GM23338 (cell line): ENCODE measurements around the gene UPP2. TPM values are rescaled to one million over a fixed set of nuclear protein-coding genes. Genes with fewer than 3 reads are reported as not detected.

Experiments used
- ATAC-seq: fragments of 200-7000 bp; cut with Tn5 transposase; 3 replicates; pipeline ENCODE4 v1.9.1; 2020
- DNase-seq: peaks from one replicate; pipeline ENCODE4 v3.0.0-alpha.2; 2015; ENCODE audit warnings: low spot score
- H2AFZ ChIP-seq: fragments of 200-600 bp; sonication (generic); 2 replicates; pipeline ENCODE4 v1.8.0; 2016; ENCODE audit warnings: antibody characterized with exemption, mild to moderate bottlenecking, moderate library complexity
- H3F3A ChIP-seq: fragments of 200-600 bp; sonication (generic); replicated peaks from 2 replicates; pipeline ENCODE4 v1.8.0; 2017; ENCODE audit warnings: antibody characterized with exemption, mixed run types, low read depth
- H3K27ac ChIP-seq: fragments of 200-600 bp; sonication (generic); 2 replicates; pipeline ENCODE4 v1.6.1; 2016; ENCODE audit warnings: low read depth
- H3K27me3 ChIP-seq: fragments of 200-600 bp; sonication (generic); 2 replicates; pipeline ENCODE4 v1.8.0; 2016; ENCODE audit warnings: mild to moderate bottlenecking, mixed run types, moderate library complexity; ENCODE audit not compliant: insufficient read depth
- H3K36me3 ChIP-seq: fragments of 200-600 bp; sonication (generic); 2 replicates; pipeline ENCODE4 v1.8.0; 2016; ENCODE audit warnings: mild to moderate bottlenecking; ENCODE audit not compliant: insufficient read depth
- H3K4me1 ChIP-seq: fragments of 200-600 bp; sonication (generic); 2 replicates; pipeline ENCODE4 v1.8.0; 2016; ENCODE audit warnings: mild to moderate bottlenecking, moderate library complexity; ENCODE audit not compliant: insufficient read depth
- H3K4me2 ChIP-seq: fragments of 200-600 bp; sonication (generic); 2 replicates; pipeline ENCODE4 v1.7.1; 2017; ENCODE audit warnings: mixed run types
- H3K4me3 ChIP-seq: fragments of 200-600 bp; sonication (generic); 2 replicates; pipeline ENCODE4 v1.6.1; 2016; ENCODE audit warnings: mixed run types
- H3K79me2 ChIP-seq: fragments of 200-600 bp; sonication (generic); replicated peaks from 2 replicates; pipeline ENCODE4 v1.8.0; 2017; ENCODE audit warnings: mild to moderate bottlenecking; ENCODE audit not compliant: insufficient read depth
- H3K9me2 ChIP-seq: fragments of 200-600 bp; sonication (generic); 2 replicates; pipeline ENCODE4 v1.8.0; 2017; ENCODE audit not compliant: insufficient read depth
- H4K20me1 ChIP-seq: fragments of 200-600 bp; sonication (generic); replicated peaks from 2 replicates; pipeline ENCODE4 v1.8.0; 2017; ENCODE audit warnings: mild to moderate bottlenecking; ENCODE audit not compliant: insufficient read depth
- H3K27ac Mint-ChIP-seq: 2 replicates; pipeline ENCODE4 v1.8.0; 2020; ENCODE audit warnings: inconsistent platforms, mild to moderate bottlenecking, moderate library complexity, mixed read lengths
- H3K27me3 Mint-ChIP-seq: 3 replicates; pipeline ENCODE4 v1.8.0; 2022; ENCODE audit warnings: low read depth, mild to moderate bottlenecking, moderate library complexity, mixed read lengths, inconsistent platforms; ENCODE audit not compliant: insufficient read depth, poor library complexity
- H3K36me3 Mint-ChIP-seq: 3 replicates; pipeline ENCODE4 v1.8.0; 2021; ENCODE audit warnings: low read depth, mild to moderate bottlenecking, inconsistent platforms, moderate library complexity, mixed read lengths
- H3K4me1 Mint-ChIP-seq: 3 replicates; pipeline ENCODE4 v1.8.0; 2020; ENCODE audit warnings: mild to moderate bottlenecking, inconsistent platforms, mixed read lengths
- H3K4me3 Mint-ChIP-seq: 3 replicates; pipeline ENCODE4 v1.8.0; 2021; ENCODE audit warnings: moderate library complexity, mild to moderate bottlenecking, inconsistent platforms, mixed read lengths
- H3K9me3 Mint-ChIP-seq: 3 replicates; pipeline ENCODE4 v1.8.0; 2020; ENCODE audit warnings: moderate library complexity, mild to moderate bottlenecking, inconsistent platforms, mixed read lengths
- CREB1 ChIP-seq: fragments of 250-450 bp; sonication (Bioruptor Pico); IDR thresholded peaks from 2 replicates; pipeline ENCODE4 v1.5.0; 2020; ENCODE audit warnings: low read depth, mild to moderate bottlenecking, moderate library complexity
- EZH2 ChIP-seq: fragments of 200-600 bp; sonication (generic); IDR thresholded peaks from one replicate; pipeline ENCODE4 v1.8.0; 2017; ENCODE audit warnings: antibody characterized with exemption, mild to moderate bottlenecking, low read depth; ENCODE audit not compliant: unreplicated experiment
- EZH2phosphoT487 ChIP-seq: fragments of 200-600 bp; sonication (generic); IDR thresholded peaks from one replicate; pipeline ENCODE4 v1.8.1; 2018; ENCODE audit warnings: antibody characterized with exemption; ENCODE audit not compliant: unreplicated experiment
- NANOG ChIP-seq: IDR thresholded peaks from 2 replicates; pipeline ENCODE4 v1.6.1; 2016; ENCODE audit warnings: antibody characterized with exemption, borderline replicate concordance
- POLR2AphosphoS5 ChIP-seq: IDR thresholded peaks from 2 replicates; pipeline ENCODE4 v1.6.1; 2016; ENCODE audit warnings: antibody characterized with exemption, low read depth
- STAT1 ChIP-seq: IDR thresholded peaks from one replicate; pipeline ENCODE4 v1.6.1; 2016; ENCODE audit warnings: antibody characterized with exemption; ENCODE audit not compliant: unreplicated experiment
- ZNF114 ChIP-seq: fragments of 250-450 bp; sonication (Bioruptor Pico); IDR thresholded peaks from 2 replicates; pipeline ENCODE4 v1.5.0; 2020; ENCODE audit warnings: mild to moderate bottlenecking, moderate library complexity
- ZNF331 ChIP-seq: fragments of 250-450 bp; sonication (Bioruptor Pico); IDR thresholded peaks from 2 replicates; pipeline ENCODE4 v1.5.0; 2020; ENCODE audit warnings: low read depth, mild to moderate bottlenecking, moderate library complexity
- polyA plus RNA-seq: library from polyadenylated mRNA; unstranded; fragments of >200 nt; fragmentation: Nextera tagmentation; extraction: Ambion mirVana; gene quantifications from 2 replicates; pipeline ENCODE4 v1.2.1, GENCODE V29; 2016
- total RNA-seq: library from RNA; depleted of rRNA; stranded (reverse); fragments of >200 nt; shearing (Covaris generic); gene quantifications from 2 replicates; pipeline ENCODE4 v1.2.3, GENCODE V29; 2014
- TF ChIP-seq, protein P1 (sequence below), 2 experiments: fragments of 200-600 bp in 1 of 2; sonication (generic) in 1 of 2; conservative IDR thresholded peaks; 2 replicates each; pipeline versions ENCODE4 v1.5.1 to v1.6.1; 2016 to 2017; ENCODE audit warnings: antibody characterized with exemption in 2 of 2, low read depth in 2 of 2, mild to moderate bottlenecking in 2 of 2, moderate library complexity in 1 of 2
- TF ChIP-seq, protein P2 (sequence below): IDR thresholded peaks from 2 replicates; pipeline ENCODE4 v1.6.1; 2016; ENCODE audit warnings: antibody characterized with exemption
- TF ChIP-seq, protein P3 (sequence below): IDR thresholded peaks from one replicate; pipeline ENCODE4 v1.6.1; 2018; ENCODE audit warnings: antibody characterized with exemption; ENCODE audit not compliant: unreplicated experiment

The UPP2 gene
- total and polyA plus RNA-seq, 2 experiments from 2014 or later = not detected

DNA sequence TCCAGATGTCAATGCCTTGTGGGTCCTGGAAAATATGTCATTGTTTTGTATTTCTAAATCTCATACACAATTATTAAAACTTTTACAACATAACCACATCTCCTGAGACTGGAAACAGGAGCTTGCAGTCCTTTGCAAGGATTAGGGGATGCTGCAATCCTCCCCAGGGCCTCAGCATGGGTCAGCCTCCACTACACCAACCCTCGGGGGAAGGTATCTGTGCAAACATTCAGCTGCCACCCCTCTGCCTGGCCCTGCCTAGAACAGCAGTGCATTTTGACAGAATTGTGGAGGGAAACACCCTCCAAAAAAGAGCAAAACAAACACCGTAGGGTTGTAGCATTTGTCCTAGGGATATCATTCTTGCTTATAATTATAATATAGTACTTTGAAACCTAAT lies 4.2 kb upstream of the UPP2 start (continued):
- TF ChIP-seq NANOG (no peak), EZH2phosphoT487 (no peak), ZNF331 (CRISPR knock-in tag) (no peak), ZNF114 (CRISPR knock-in tag) (no peak), STAT1 (no peak), EZH2 (no peak), POLR2AphosphoS5 (no peak), CREB1 (CRISPR knock-in tag) (no peak)
- TF ChIP-seq, protein P1, sequence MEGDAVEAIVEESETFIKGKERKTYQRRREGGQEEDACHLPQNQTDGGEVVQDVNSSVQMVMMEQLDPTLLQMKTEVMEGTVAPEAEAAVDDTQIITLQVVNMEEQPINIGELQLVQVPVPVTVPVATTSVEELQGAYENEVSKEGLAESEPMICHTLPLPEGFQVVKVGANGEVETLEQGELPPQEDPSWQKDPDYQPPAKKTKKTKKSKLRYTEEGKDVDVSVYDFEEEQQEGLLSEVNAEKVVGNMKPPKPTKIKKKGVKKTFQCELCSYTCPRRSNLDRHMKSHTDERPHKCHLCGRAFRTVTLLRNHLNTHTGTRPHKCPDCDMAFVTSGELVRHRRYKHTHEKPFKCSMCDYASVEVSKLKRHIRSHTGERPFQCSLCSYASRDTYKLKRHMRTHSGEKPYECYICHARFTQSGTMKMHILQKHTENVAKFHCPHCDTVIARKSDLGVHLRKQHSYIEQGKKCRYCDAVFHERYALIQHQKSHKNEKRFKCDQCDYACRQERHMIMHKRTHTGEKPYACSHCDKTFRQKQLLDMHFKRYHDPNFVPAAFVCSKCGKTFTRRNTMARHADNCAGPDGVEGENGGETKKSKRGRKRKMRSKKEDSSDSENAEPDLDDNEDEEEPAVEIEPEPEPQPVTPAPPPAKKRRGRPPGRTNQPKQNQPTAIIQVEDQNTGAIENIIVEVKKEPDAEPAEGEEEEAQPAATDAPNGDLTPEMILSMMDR (conservative IDR thresholded peaks at IDR 0.05; ENCODE audit: low read depth in 2 of 2) = no peak
- TF ChIP-seq, protein P2, sequence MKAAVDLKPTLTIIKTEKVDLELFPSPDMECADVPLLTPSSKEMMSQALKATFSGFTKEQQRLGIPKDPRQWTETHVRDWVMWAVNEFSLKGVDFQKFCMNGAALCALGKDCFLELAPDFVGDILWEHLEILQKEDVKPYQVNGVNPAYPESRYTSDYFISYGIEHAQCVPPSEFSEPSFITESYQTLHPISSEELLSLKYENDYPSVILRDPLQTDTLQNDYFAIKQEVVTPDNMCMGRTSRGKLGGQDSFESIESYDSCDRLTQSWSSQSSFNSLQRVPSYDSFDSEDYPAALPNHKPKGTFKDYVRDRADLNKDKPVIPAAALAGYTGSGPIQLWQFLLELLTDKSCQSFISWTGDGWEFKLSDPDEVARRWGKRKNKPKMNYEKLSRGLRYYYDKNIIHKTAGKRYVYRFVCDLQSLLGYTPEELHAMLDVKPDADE = no peak

DNA sequence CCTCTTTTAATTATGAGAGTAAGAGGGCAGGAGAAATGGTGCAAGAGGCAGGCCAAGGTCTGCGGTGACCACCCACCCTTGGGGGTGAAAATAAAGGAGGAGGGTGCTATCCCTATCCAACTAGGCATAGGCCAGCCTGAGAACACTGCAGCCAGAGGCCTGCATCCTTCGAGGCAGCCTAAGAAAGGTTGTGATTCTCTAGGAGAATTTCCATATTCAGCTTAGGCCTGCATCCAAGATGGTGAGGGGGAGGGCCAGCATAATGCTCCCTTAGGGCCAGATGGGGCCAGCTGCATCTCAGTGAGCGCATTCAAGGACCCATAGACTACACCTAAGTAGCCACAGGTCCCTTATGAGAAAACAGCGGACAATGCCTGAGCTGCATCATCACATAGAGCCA lies 3.5 kb upstream of the UPP2 start:
- Histone ChIP-seq H3K4me3 (no peak overlapping the region), H2AFZ (peak overlapping the region; percentile 63), H3K36me3 (no peaks in the 10 kb centered on the region), H4K20me1 (no peaks in the 10 kb centered on the region), H3K4me2 (no peak overlapping the region), H3K9me2 (0 out of 2 replicates have a peak, but pooled peaks cover 5% of the 10 kb centered on the region), H3K79me2 (no peaks in the 10 kb centered on the region), H3K27ac (no peak overlapping the region), H3K4me1 (0 out of 2 replicates have a peak, but pooled peaks cover 11% of the 10 kb centered on the region), H3K27me3 (no peaks in the 10 kb centered on the region), H3F3A (no peaks in the 10 kb centered on the region)
- peak; percentile 60 for ATAC-seq
- Mint-ChIP-seq H3K4me3 (no peak overlapping the region), H3K27me3 (no peaks in the 10 kb centered on the region), H3K27ac (no peak overlapping the region), H3K9me3 (no peaks in the 10 kb centered on the region), H3K36me3 (no peaks in the 10 kb centered on the region), H3K4me1 (peaks cover 4% of the 10 kb centered on the region)
- DNase-seq = peak; percentile 11
- TF ChIP-seq EZH2phosphoT487 (no peak), CREB1 (CRISPR knock-in tag) (no peak), ZNF331 (CRISPR knock-in tag) (no peak), STAT1 (no peak), NANOG (no peak), ZNF114 (CRISPR knock-in tag) (no peak), POLR2AphosphoS5 (no peak)
- TF ChIP-seq, protein P3, sequence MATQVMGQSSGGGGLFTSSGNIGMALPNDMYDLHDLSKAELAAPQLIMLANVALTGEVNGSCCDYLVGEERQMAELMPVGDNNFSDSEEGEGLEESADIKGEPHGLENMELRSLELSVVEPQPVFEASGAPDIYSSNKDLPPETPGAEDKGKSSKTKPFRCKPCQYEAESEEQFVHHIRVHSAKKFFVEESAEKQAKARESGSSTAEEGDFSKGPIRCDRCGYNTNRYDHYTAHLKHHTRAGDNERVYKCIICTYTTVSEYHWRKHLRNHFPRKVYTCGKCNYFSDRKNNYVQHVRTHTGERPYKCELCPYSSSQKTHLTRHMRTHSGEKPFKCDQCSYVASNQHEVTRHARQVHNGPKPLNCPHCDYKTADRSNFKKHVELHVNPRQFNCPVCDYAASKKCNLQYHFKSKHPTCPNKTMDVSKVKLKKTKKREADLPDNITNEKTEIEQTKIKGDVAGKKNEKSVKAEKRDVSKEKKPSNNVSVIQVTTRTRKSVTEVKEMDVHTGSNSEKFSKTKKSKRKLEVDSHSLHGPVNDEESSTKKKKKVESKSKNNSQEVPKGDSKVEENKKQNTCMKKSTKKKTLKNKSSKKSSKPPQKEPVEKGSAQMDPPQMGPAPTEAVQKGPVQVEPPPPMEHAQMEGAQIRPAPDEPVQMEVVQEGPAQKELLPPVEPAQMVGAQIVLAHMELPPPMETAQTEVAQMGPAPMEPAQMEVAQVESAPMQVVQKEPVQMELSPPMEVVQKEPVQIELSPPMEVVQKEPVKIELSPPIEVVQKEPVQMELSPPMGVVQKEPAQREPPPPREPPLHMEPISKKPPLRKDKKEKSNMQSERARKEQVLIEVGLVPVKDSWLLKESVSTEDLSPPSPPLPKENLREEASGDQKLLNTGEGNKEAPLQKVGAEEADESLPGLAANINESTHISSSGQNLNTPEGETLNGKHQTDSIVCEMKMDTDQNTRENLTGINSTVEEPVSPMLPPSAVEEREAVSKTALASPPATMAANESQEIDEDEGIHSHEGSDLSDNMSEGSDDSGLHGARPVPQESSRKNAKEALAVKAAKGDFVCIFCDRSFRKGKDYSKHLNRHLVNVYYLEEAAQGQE = no peak
- TF ChIP-seq, protein P2 = no peak
